K562 (cell line): ENCODE results near the gene KCNAB1. TPM values are rescaled to one million over a fixed set of nuclear protein-coding genes. Genes with fewer than 3 reads are reported as not detected.
A peak's percentile ranks its signal among the peaks of the same experiment; 100 is the strongest.

Experiments used
- BMI1 ChIP-seq: fragments of 150-350 bp; IDR thresholded peaks from 2 replicates; pipeline ENCODE4 v1.6.1; 2014; ENCODE audit warnings: low read length
- KLF16 ChIP-seq: IDR thresholded peaks from 2 replicates; pipeline ENCODE4 v1.6.1; 2016; ENCODE audit warnings: antibody characterized with exemption
- PRPF4 ChIP-seq: fragments of 200-400 bp; formaldehyde crosslinking; IDR thresholded peaks from one replicate; pipeline ENCODE4 v1.6.1; 2017; ENCODE audit warnings: low read length, low read depth, mild to moderate bottlenecking; ENCODE audit not compliant: insufficient read depth, poor library complexity, severe bottlenecking
- TCF7L2 ChIP-seq: fragments of 150-350 bp; IDR thresholded peaks from 2 replicates; pipeline ENCODE4 v1.6.1; 2016; ENCODE audit warnings: low read depth, mild to moderate bottlenecking, low read length, moderate library complexity
- polyA plus RNA-seq, 8 experiments: library from polyadenylated mRNA; depleted of rRNA in 4 of 8; stranded (reverse) in 5 of 8; unstranded in 3 of 8; fragments of >200 nt; fragmentation: Nextera tagmentation in 2 of 8; fragmentation: Illumina TruSeq in 1 of 8; extraction: Ambion mirVana in 2 of 8; extraction: Trizol in 1 of 8; gene quantifications; 2 replicates each; pipeline versions ENCODE4 v1.2.1 to v1.2.3, GENCODE V29; 2011 to 2014; ENCODE audit warnings: inconsistent platforms in 1 of 8, missing spikeins in 1 of 8
- total RNA-seq, 7 experiments: library from RNA; depleted of rRNA in 6 of 7; stranded (reverse); fragments of >200 nt in 6 of 7; fragmentation: Illumina TruSeq in 2 of 7; extraction: Trizol in 2 of 7; gene quantifications; 2 replicates each; pipeline versions ENCODE4 v1.2.1 to v1.2.3, GENCODE V29; 2011 to 2021; ENCODE audit warnings: low replicate concordance in 1 of 7
- TF ChIP-seq, protein P1 (sequence below): fragments of 200-800 bp; sonication (Bioruptor generic); IDR thresholded peaks from 2 replicates; pipeline ENCODE4 v1.6.1; 2017; ENCODE audit warnings: missing genetic modification characterization, missing compliant biosample characterization
- TF ChIP-seq, protein P2 (sequence below): sonication (generic); formaldehyde crosslinking; IDR thresholded peaks from 2 replicates; pipeline ENCODE4 v1.8.0; 2023; ENCODE audit warnings: mild to moderate bottlenecking, missing genetic modification reagents
- TF ChIP-seq, protein P3 (sequence below), 2 experiments: fragments of 450-650 bp; formaldehyde crosslinking in 1 of 2; IDR thresholded peaks; 2 replicates each; pipeline versions ENCODE4 v1.4.0 to v1.6.1; 2014 to 2020; ENCODE audit warnings: mild to moderate bottlenecking in 2 of 2, borderline replicate concordance in 1 of 2, low read depth in 1 of 2
- TF ChIP-seq, protein P4 (sequence below): fragments of 450-650 bp; formaldehyde crosslinking; IDR thresholded peaks from 2 replicates; pipeline ENCODE4 v1.4.0; 2020; ENCODE audit warnings: mild to moderate bottlenecking, moderate library complexity
- TF ChIP-seq, protein P5 (sequence below): fragments of 450-650 bp; IDR thresholded peaks from 2 replicates; pipeline ENCODE4 v1.6.1; 2016
- TF ChIP-seq, protein P6 (sequence below): fragments of 250-450 bp; sonication (Bioruptor Pico); IDR thresholded peaks from 2 replicates; pipeline ENCODE4 v1.8.0; 2022; ENCODE audit warnings: moderate library complexity, mild to moderate bottlenecking, inconsistent platforms

KCNAB1 gene
- total and polyA plus RNA-seq, 9 of the 15 experiments (the other 6 are each of a cell fraction or from before 2014, with no cell fraction given) = 0.14 to 1.2 (median 0.51) TPM

DNA sequence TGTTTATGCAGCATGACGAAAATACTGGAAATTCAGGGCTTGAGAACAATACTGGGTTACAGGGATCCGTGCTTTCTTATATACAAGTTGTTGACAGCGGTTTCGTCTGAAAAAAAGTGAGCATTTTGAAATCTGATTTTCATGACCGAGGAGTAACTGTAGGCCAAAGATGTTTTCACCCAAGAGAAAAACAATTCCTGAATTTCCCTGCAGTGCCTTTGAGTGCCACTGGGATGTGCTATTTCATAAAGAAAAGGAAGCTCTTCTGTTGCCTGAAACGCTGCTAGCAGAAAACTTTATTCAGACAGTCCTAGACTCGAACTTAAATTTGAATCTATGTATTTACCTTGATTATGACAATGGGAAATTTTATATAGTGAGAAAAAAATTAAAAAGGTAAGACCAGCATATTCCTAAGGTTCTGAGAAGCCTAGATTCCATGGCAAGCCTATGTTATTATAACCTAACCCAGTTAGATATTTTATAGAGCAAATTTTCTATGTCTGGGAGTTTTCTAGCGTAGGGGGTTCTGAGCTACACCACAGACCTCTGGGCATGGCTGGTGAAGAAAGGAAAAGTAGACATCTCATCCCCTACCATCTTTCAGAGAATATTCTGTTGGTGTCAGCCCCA, 30.2 kb downstream of the KCNAB1 start (continued):
- TF ChIP-seq, protein P1, sequence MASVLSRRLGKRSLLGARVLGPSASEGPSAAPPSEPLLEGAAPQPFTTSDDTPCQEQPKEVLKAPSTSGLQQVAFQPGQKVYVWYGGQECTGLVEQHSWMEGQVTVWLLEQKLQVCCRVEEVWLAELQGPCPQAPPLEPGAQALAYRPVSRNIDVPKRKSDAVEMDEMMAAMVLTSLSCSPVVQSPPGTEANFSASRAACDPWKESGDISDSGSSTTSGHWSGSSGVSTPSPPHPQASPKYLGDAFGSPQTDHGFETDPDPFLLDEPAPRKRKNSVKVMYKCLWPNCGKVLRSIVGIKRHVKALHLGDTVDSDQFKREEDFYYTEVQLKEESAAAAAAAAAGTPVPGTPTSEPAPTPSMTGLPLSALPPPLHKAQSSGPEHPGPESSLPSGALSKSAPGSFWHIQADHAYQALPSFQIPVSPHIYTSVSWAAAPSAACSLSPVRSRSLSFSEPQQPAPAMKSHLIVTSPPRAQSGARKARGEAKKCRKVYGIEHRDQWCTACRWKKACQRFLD (CRISPR knock-in tag) = no peak
- TF ChIP-seq, protein P2, sequence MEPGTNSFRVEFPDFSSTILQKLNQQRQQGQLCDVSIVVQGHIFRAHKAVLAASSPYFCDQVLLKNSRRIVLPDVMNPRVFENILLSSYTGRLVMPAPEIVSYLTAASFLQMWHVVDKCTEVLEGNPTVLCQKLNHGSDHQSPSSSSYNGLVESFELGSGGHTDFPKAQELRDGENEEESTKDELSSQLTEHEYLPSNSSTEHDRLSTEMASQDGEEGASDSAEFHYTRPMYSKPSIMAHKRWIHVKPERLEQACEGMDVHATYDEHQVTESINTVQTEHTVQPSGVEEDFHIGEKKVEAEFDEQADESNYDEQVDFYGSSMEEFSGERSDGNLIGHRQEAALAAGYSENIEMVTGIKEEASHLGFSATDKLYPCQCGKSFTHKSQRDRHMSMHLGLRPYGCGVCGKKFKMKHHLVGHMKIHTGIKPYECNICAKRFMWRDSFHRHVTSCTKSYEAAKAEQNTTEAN (CRISPR knock-in tag) = no peak
- TF ChIP-seq KLF16 (peak; percentile 58; the same call in 1 of the 2 replicates), PRPF4 (no peak), TCF7L2 (no peak), BMI1 (no peak)
- TF ChIP-seq, protein P3, sequence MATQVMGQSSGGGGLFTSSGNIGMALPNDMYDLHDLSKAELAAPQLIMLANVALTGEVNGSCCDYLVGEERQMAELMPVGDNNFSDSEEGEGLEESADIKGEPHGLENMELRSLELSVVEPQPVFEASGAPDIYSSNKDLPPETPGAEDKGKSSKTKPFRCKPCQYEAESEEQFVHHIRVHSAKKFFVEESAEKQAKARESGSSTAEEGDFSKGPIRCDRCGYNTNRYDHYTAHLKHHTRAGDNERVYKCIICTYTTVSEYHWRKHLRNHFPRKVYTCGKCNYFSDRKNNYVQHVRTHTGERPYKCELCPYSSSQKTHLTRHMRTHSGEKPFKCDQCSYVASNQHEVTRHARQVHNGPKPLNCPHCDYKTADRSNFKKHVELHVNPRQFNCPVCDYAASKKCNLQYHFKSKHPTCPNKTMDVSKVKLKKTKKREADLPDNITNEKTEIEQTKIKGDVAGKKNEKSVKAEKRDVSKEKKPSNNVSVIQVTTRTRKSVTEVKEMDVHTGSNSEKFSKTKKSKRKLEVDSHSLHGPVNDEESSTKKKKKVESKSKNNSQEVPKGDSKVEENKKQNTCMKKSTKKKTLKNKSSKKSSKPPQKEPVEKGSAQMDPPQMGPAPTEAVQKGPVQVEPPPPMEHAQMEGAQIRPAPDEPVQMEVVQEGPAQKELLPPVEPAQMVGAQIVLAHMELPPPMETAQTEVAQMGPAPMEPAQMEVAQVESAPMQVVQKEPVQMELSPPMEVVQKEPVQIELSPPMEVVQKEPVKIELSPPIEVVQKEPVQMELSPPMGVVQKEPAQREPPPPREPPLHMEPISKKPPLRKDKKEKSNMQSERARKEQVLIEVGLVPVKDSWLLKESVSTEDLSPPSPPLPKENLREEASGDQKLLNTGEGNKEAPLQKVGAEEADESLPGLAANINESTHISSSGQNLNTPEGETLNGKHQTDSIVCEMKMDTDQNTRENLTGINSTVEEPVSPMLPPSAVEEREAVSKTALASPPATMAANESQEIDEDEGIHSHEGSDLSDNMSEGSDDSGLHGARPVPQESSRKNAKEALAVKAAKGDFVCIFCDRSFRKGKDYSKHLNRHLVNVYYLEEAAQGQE (IDR thresholded peaks at IDR 0.05; ENCODE audit: borderline replicate concordance) = peak; percentile 65; the same call in 1 of the 2 replicates
- TF ChIP-seq, protein P3 (CRISPR knock-in tag; IDR thresholded peaks at IDR 0.05; ENCODE audit: low read depth) = no peak
- TF ChIP-seq, protein P4, sequence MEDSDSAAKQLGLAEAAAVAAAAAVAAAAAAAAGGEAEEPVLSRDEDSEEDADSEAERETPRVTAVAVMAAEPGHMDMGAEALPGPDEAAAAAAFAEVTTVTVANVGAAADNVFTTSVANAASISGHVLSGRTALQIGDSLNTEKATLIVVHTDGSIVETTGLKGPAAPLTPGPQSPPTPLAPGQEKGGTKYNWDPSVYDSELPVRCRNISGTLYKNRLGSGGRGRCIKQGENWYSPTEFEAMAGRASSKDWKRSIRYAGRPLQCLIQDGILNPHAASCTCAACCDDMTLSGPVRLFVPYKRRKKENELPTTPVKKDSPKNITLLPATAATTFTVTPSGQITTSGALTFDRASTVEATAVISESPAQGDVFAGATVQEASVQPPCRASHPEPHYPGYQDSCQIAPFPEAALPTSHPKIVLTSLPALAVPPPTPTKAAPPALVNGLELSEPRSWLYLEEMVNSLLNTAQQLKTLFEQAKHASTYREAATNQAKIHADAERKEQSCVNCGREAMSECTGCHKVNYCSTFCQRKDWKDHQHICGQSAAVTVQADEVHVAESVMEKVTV (CRISPR knock-in tag) = peak; percentile 77; the same call in 1 of the 2 replicates
- TF ChIP-seq, protein P5, sequence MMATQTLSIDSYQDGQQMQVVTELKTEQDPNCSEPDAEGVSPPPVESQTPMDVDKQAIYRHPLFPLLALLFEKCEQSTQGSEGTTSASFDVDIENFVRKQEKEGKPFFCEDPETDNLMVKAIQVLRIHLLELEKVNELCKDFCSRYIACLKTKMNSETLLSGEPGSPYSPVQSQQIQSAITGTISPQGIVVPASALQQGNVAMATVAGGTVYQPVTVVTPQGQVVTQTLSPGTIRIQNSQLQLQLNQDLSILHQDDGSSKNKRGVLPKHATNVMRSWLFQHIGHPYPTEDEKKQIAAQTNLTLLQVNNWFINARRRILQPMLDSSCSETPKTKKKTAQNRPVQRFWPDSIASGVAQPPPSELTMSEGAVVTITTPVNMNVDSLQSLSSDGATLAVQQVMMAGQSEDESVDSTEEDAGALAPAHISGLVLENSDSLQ = no peak
- TF ChIP-seq, protein P6, sequence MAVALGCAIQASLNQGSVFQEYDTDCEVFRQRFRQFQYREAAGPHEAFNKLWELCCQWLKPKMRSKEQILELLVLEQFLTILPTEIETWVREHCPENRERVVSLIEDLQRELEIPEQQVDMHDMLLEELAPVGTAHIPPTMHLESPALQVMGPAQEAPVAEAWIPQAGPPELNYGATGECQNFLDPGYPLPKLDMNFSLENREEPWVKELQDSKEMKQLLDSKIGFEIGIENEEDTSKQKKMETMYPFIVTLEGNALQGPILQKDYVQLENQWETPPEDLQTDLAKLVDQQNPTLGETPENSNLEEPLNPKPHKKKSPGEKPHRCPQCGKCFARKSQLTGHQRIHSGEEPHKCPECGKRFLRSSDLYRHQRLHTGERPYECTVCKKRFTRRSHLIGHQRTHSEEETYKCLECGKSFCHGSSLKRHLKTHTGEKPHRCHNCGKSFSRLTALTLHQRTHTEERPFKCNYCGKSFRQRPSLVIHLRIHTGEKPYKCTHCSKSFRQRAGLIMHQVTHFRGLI (CRISPR knock-in tag) = no peak
